Sigmoid colon (tissue), 7 donors: ENCODE data around the gene MACROD2. TPM values are rescaled to one million over a fixed set of nuclear protein-coding genes. Genes with fewer than 3 reads are reported as not detected.

Experiments
- DNase-seq: peaks from one replicate; pipeline ENCODE4 v3.0.0-alpha.2; 2019
- H3K27ac ChIP-seq, 4 donors: fragments of 200-600 bp; sonication (generic); one replicate each; pipeline ENCODE4 v1.5.1; 2016 to 2019; ENCODE audit warnings: mild to moderate bottlenecking in 1 of 4
- H3K27me3 ChIP-seq, 3 donors: fragments of 200-600 bp; sonication (generic); one replicate each; pipeline ENCODE4 v1.5.1; 2019; ENCODE audit warnings: mild to moderate bottlenecking in 1 of 3
- H3K36me3 ChIP-seq, 4 donors: fragments of 200-600 bp; sonication (generic); one replicate each; pipeline ENCODE4 v1.5.1; 2016 to 2019
- H3K4me1 ChIP-seq, 4 donors: fragments of 200-600 bp; sonication (generic); one replicate each; pipeline ENCODE4 v1.5.1; 2017 to 2019
- H3K4me3 ChIP-seq, 4 donors: fragments of 200-600 bp; sonication (generic); one replicate each; pipeline ENCODE4 v1.5.1; 2017 to 2019; ENCODE audit warnings: mild to moderate bottlenecking in 2 of 4, moderate library complexity in 1 of 4
- H3K9me3 ChIP-seq, 4 donors: fragments of 200-600 bp in 3 of 4; sonication (generic) in 3 of 4; one replicate each; pipeline versions ENCODE4 v1.5.1 to v1.6.1; 2013 to 2019
- EP300 ChIP-seq, 4 donors: sonication (generic); formaldehyde crosslinking; IDR thresholded peaks; one replicate each; pipeline ENCODE4 v1.6.1; 2017; ENCODE audit warnings: antibody characterized with exemption in 4 of 4
- POLR2A ChIP-seq, 2 donors: fragments of 450-650 bp; IDR thresholded peaks; one replicate each; pipeline ENCODE4 v1.6.1; 2016; ENCODE audit warnings: antibody characterized with exemption in 2 of 2, mild to moderate bottlenecking in 2 of 2, moderate library complexity in 2 of 2
- POLR2AphosphoS5 ChIP-seq, 4 donors: sonication (generic); formaldehyde crosslinking; IDR thresholded peaks; one replicate each; pipeline ENCODE4 v1.6.1; 2017; ENCODE audit warnings: antibody characterized with exemption in 4 of 4
- WGBS, 2 donors: extraction: QIAGEN DNeasy Blood & Tissue Kit; methylation state at CpG; one replicate each; pipeline ENCODE4 v1.1.7; 2013; 5-methylcytosine and 5-hydroxymethylcytosine counted together
- intact Hi-C: fragments of 100-400 bp; cut with DNase I; formaldehyde crosslinking; loops from one replicate; pipeline ENCODE4 v1.15.1; 2023
- polyA plus RNA-seq, 3 donors: library from polyadenylated mRNA; stranded (reverse); fragments of 200-250 nt; gene quantifications; one replicate each; pipeline ENCODE4 v1.2.3, GENCODE V29; 2013
- total RNA-seq, 4 donors: library from RNA; depleted of rRNA; stranded (reverse); fragments of >200 nt; gene quantifications; one replicate each; pipeline ENCODE4 v1.1.0, GENCODE V29; 2016
- TF ChIP-seq, protein P1 (sequence below), 4 experiments: fragments of 450-650 bp in 3 of 4; fragments of 200-600 bp in 1 of 4; IDR thresholded peaks; one replicate each; pipeline ENCODE4 v1.5.1; 2016 to 2019; ENCODE audit warnings: antibody characterized with exemption in 4 of 4, mild to moderate bottlenecking in 3 of 4, moderate library complexity in 2 of 4
- donor health status: healthy with polysubstance abuse.
- donor health status: Bipolar disorder and iron deficiency.
- donor health status: healthy.

MACROD2 gene
- total and polyA plus RNA-seq, 7 donors = 1.2 to 22.4 (median 5.8) TPM

DNA sequence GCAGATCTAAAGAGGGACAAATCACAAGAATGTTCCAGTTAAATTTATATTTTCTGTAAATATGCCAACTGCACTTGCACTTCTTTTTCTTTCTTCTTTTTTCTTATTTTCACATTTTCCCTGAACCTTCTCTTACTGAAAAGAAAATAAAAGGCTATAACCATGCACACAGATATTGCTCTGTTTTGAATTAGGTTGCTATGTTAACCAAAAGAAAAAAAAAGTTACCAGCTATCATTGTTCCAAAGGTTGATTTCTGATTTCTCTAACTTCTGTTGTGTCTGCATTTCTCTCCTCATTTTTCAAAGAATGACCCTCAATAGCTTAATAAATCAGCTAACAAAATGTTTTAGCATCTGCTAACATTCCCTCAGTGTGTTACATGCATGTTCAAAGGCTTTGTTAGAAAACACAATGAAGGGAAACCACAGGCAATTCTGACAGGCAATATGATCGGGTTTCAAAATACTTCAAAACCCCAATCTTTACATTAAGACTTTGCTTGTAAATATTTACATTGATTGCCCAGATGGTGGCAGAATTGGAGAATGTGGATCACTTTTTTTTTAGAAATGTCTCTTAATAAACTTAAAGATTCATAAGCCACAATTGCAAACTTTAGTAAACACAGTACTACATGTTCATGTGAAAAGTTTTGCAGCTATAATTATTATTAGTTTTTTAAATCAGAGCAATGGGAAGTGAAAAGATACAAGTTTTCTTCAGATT is 1270.4 kb downstream of the MACROD2 start:
- TF ChIP-seq POLR2AphosphoS5 (IDR thresholded peaks at IDR 0.05) (no peak), EP300 (IDR thresholded peaks at IDR 0.05) (no peak), POLR2A (IDR thresholded peaks at IDR 0.05) (no peak)
- TF ChIP-seq, protein P1, sequence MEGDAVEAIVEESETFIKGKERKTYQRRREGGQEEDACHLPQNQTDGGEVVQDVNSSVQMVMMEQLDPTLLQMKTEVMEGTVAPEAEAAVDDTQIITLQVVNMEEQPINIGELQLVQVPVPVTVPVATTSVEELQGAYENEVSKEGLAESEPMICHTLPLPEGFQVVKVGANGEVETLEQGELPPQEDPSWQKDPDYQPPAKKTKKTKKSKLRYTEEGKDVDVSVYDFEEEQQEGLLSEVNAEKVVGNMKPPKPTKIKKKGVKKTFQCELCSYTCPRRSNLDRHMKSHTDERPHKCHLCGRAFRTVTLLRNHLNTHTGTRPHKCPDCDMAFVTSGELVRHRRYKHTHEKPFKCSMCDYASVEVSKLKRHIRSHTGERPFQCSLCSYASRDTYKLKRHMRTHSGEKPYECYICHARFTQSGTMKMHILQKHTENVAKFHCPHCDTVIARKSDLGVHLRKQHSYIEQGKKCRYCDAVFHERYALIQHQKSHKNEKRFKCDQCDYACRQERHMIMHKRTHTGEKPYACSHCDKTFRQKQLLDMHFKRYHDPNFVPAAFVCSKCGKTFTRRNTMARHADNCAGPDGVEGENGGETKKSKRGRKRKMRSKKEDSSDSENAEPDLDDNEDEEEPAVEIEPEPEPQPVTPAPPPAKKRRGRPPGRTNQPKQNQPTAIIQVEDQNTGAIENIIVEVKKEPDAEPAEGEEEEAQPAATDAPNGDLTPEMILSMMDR (IDR thresholded peaks at IDR 0.05) = no peak
- Histone ChIP-seq H3K9me3 (no peaks in the 10 kb centered on the region), H3K27me3 (no peaks in the 10 kb centered on the region), H3K4me3 (no peak overlapping the region), H3K4me1 (no peaks in the 10 kb centered on the region), H3K36me3 (no peaks in the 10 kb centered on the region), H3K27ac (no peak overlapping the region)
- no peak for DNase-seq
- WGBS, 2 donors = 42% methylated on average over 1 of the region's 1 CpG
- intact Hi-C loops = loop anchor here (10.0 kb wide), 1 partner anchor 511 kb away; no protein-coding TSS in a partner anchor

DNA sequence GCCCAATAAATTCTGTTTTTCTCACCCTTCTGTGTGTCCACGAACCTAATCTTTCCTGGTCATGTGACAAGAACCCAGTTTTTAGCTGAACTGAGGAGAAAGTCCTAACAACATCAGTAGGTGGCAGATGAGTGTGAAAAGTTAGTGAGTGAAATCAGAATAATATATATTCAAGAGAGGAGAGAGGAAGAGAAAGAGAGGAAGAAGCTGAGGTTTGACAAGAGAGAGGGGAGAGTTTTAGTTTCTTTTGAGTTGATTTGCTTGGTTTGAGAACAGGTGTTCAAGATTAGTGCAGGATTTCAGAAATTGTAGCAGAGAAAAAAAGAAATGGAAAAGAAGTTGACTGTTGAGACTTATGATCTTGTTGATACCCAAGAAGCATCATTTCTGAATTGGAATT is 1272.6 kb downstream of the MACROD2 start:
- TF ChIP-seq, protein P1 (IDR thresholded peaks at IDR 0.05) = no peak
- TF ChIP-seq POLR2A (IDR thresholded peaks at IDR 0.05) = no peak
- no peak for TF ChIP-seq POLR2AphosphoS5 (IDR thresholded peaks at IDR 0.05)
- no peak for TF ChIP-seq EP300 (IDR thresholded peaks at IDR 0.05)
- WGBS, 2 donors = 38 to 65% methylated on average over 1 of the region's 1 CpG
- H3K36me3 ChIP-seq = no peaks in the 10 kb centered on the region
- H3K4me1 ChIP-seq = peaks cover 0 to 11% (median 0%) of the 10 kb centered on the region in 4 donors
- H3K4me3 ChIP-seq = no peak overlapping the region
- H3K27ac ChIP-seq = no peak overlapping the region
- DNase-seq = no peak
- H3K27me3 ChIP-seq = no peaks in the 10 kb centered on the region
- H3K9me3 ChIP-seq = no peaks in the 10 kb centered on the region
- intact Hi-C loops = loop anchor here (10.0 kb wide), 1 partner anchor 513 kb away; no protein-coding TSS in a partner anchor

GRCh38 chr20:15278041-15278440 is 1282.7 kb downstream of the MACROD2 start:
- Histone ChIP-seq H3K27ac (no peak overlapping the region), H3K36me3 (no peaks in the 10 kb centered on the region), H3K27me3 (no peaks in the 10 kb centered on the region), H3K4me1 (no peaks in the 10 kb centered on the region), H3K9me3 (peaks cover 0 to 2% (median 0%) of the 10 kb centered on the region in 4 donors), H3K4me3 (no peak overlapping the region)
- intact Hi-C loops = no loop called here
- TF ChIP-seq POLR2A (IDR thresholded peaks at IDR 0.05) (no peak), EP300 (IDR thresholded peaks at IDR 0.05) (no peak), POLR2AphosphoS5 (IDR thresholded peaks at IDR 0.05) (no peak)
- TF ChIP-seq, protein P1 (IDR thresholded peaks at IDR 0.05) = no peak
- no peak for DNase-seq

DNA sequence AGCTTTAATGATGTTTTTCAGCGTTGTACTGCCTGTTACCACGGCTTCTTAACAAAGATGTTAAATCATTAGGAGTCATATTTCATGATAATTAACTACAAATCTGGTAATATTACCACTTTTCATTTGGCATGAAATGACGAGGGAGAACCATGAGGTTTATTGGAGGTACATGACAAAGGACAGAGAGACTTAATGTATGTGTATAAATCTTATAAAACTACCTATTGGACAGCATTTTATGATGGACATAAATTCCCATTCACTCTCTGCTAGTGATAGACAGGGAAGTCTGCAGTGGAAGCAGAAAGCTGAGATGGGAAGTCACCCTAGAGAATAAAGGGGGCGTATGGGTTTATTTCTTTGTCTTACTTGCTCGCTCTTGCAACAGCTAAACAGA is 1292.0 kb downstream of the MACROD2 start:
- TF ChIP-seq EP300 (IDR thresholded peaks at IDR 0.05) (no peak), POLR2A (IDR thresholded peaks at IDR 0.05) (no peak), POLR2AphosphoS5 (IDR thresholded peaks at IDR 0.05) (no peak)
- TF ChIP-seq, protein P1 (IDR thresholded peaks at IDR 0.05) = no peak
- no peak overlapping the region for H3K4me3 ChIP-seq
- H3K27ac ChIP-seq = no peak overlapping the region
- DNase-seq = no peak
- H3K36me3 ChIP-seq = no peaks in the 10 kb centered on the region
- 80 to 83% methylated on average over 5 of the region's 5 CpGs for WGBS, 2 donors
- no peaks in the 10 kb centered on the region for H3K27me3 ChIP-seq
- H3K9me3 ChIP-seq = peaks cover 0 to 2% (median 0%) of the 10 kb centered on the region in 4 donors
- intact Hi-C loops = no loop called here
- no peaks in the 10 kb centered on the region for H3K4me1 ChIP-seq
